Left renal cortex interstitium (tissue), 4 donors: ENCODE results near the gene PSTPIP2. TPM values are rescaled to one million over a fixed set of nuclear protein-coding genes. Genes with fewer than 3 reads are reported as not detected.
"Not testable (repeated sequence)": the region's sequence is repeated elsewhere in the genome, so short reads cannot be mapped to it uniquely, and the experiment has no call there.

Experiments used
- DNase-seq, 4 donors: peaks; one replicate each; pipeline ENCODE4 v3.0.0-alpha.2; 2013; ENCODE audit warnings: low read depth in 4 of 4, low spot score in 2 of 4, missing footprints in 1 of 4
- polyA plus RNA-seq, 4 donors: library from polyadenylated mRNA; unstranded; fragments of 120-200 nt; gene quantifications; one replicate each; pipeline ENCODE4 v1.2.1, GENCODE V29; 2013; ENCODE audit not compliant: insufficient read length in 4 of 4

The PSTPIP2 gene
- polyA plus RNA-seq, 4 donors = 8.4 to 14.9 (median 9.9) TPM

GRCh38 chr18:45993438-45993837, 78.6 kb downstream of the PSTPIP2 start:
- no peak for DNase-seq

- not testable (repeated sequence) for DNase-seq
These were observed 79.5 kb downstream of the PSTPIP2 start for GRCh38 chr18:45992527-45992926.

- no peak for DNase-seq
These were observed 80.3 kb downstream of the PSTPIP2 start for GRCh38 chr18:45991788-45992187.

GRCh38 chr18:45984546-45985235, 87.4 kb downstream of the PSTPIP2 start:
- DNase-seq = no peak

- no peak for DNase-seq
These were observed 90.2 kb downstream of the PSTPIP2 start for GRCh38 chr18:45981821-45982220.

GRCh38 chr18:45980229-45980628, 91.8 kb downstream of the PSTPIP2 start:
- no peak for DNase-seq

- DNase-seq = no peak
These were observed 94.0 kb downstream of the PSTPIP2 start for GRCh38 chr18:45978084-45978483.

- DNase-seq = no peak
These were observed 95.1 kb downstream of the PSTPIP2 start for GRCh38 chr18:45976974-45977373.

- DNase-seq = no peak
These were observed 95.5 kb downstream of the PSTPIP2 start for GRCh38 chr18:45976566-45976965.

GRCh38 chr18:45974088-45974536, 97.9 kb downstream of the PSTPIP2 start:
- peak in 3 of 4 donors; percentile 28 to 56 (median 29) for DNase-seq

- DNase-seq = peak; percentile 88 to 96 (median 91)
These were observed 104.9 kb downstream of the PSTPIP2 start, which contains the start of gene EPG5 for GRCh38 chr18:45967007-45967706. TSS of gene EPG5 (minus strand) at chr18:45967329. CDS start at chr18:45967239, 90 bp downstream.

- not testable (repeated sequence) for DNase-seq
These were observed 107.1 kb downstream of the PSTPIP2 start for GRCh38 chr18:45964913-45965312.

GRCh38 chr18:45962866-45963265, 109.2 kb downstream of the PSTPIP2 start:
- DNase-seq = no peak

- DNase-seq = no peak
These were observed 109.6 kb downstream of the PSTPIP2 start for GRCh38 chr18:45962461-45962860.

GRCh38 chr18:45959484-45959883, 112.6 kb downstream of the PSTPIP2 start:
- not testable (repeated sequence) for DNase-seq

GRCh38 chr18:45958730-45959129, 113.3 kb downstream of the PSTPIP2 start:
- no peak for DNase-seq

- DNase-seq = no peak
These were observed 114.0 kb downstream of the PSTPIP2 start for GRCh38 chr18:45958027-45958426.

GRCh38 chr18:45957100-45957499, 115.0 kb downstream of the PSTPIP2 start:
- no peak for DNase-seq

GRCh38 chr18:45954070-45954934, 117.8 kb downstream of the PSTPIP2 start:
- DNase-seq = no peak

- DNase-seq = no peak
These were observed 120.9 kb downstream of the PSTPIP2 start for GRCh38 chr18:45951016-45951714.
